HL-60 (cell line): ENCODE results near the gene SLCO1A2.

Source experiments
- CTCF ChIP-seq: IDR thresholded peaks from one replicate; pipeline ENCODE4 v1.5.1; 2011; ENCODE audit warnings: low read length, control low read depth, inconsistent platforms; ENCODE audit not compliant: insufficient read depth
- GABPA ChIP-seq: IDR thresholded peaks from 2 replicates; pipeline ENCODE4 v1.6.1; 2012; ENCODE audit warnings: low read depth
- POLR2AphosphoS5 ChIP-seq: IDR thresholded peaks from 2 replicates; pipeline ENCODE4 v1.6.1; 2012; ENCODE audit warnings: low read depth
- REST ChIP-seq: IDR thresholded peaks from 2 replicates; pipeline ENCODE4 v1.6.1; 2012; ENCODE audit warnings: low read depth; ENCODE audit not compliant: insufficient replicate concordance

GRCh38 chr12:21372602-21373001 lies 37.9 kb upstream of the SLCO1A2 start, which contains the start of gene IAPP:
- TF ChIP-seq CTCF (no peak), POLR2AphosphoS5 (no peak), REST (no peak), GABPA (no peak)
